Stimulated activated naive B cell treated with anti-CD40 and anti-IgM and Interleukin-4, amounts not matched to agents 10 μg/mL and 1 μg/mL and 100 μg/mL, for 72 hours (primary cell): ENCODE measurements around the gene PDPK1.
"Not testable (repeated sequence)": the region's sequence is repeated elsewhere in the genome, so short reads cannot be mapped to it uniquely, and the experiment has no call there.

ENCODE experiments used
- ATAC-seq, 2 donors: fragments of 150-1000 bp; cut with Tn5 transposase; replicated peaks; 2 replicates each; pipeline ENCODE4 v1.10.0; 2021; ENCODE audit warnings: moderate library complexity in 1 of 2
- DNase-seq: peaks from one replicate; pipeline ENCODE4 v3.0.0; 2021
- H3K27ac Mint-ChIP-seq: one replicate; pipeline ENCODE4 v1.8.0; 2022; ENCODE audit warnings: mild to moderate bottlenecking, mixed read lengths
- H3K27me3 Mint-ChIP-seq, 2 donors: one replicate each; pipeline ENCODE4 v1.8.0; 2022; ENCODE audit warnings: mixed read lengths in 2 of 2
- H3K36me3 Mint-ChIP-seq, 2 donors: one replicate each; pipeline ENCODE4 v1.8.0; 2022; ENCODE audit warnings: mixed read lengths in 2 of 2, mild to moderate bottlenecking in 1 of 2
- H3K4me1 Mint-ChIP-seq, 2 donors: one replicate each; pipeline ENCODE4 v1.8.0; 2022; ENCODE audit warnings: mixed read lengths in 2 of 2, mild to moderate bottlenecking in 1 of 2
- H3K4me3 Mint-ChIP-seq, 2 donors: one replicate each; pipeline ENCODE4 v1.8.0; 2022; ENCODE audit warnings: mild to moderate bottlenecking in 2 of 2, mixed read lengths in 2 of 2, moderate library complexity in 1 of 2
- H3K9me3 Mint-ChIP-seq, 2 donors: one replicate each; pipeline ENCODE4 v1.8.0; 2022; ENCODE audit warnings: mixed read lengths in 2 of 2, mild to moderate bottlenecking in 1 of 2

PDPK1 gene

GRCh38 chr16:2533142-2533755, 4.6 kb upstream of the PDPK1 start:
- not testable (repeated sequence) for ATAC-seq, DNase-seq, H3K9me3 Mint-ChIP-seq, H3K27me3 Mint-ChIP-seq
- Mint-ChIP-seq H3K4me1 (peaks cover 25 to 47% of the 10 kb centered on the region in 2 donors), H3K36me3 (peaks cover 6 to 11% of the 10 kb centered on the region in 2 donors), H3K27ac (peak overlapping the region; percentile 99), H3K4me3 (peak overlapping the region; percentile 91 to 97)

- H3K4me1 Mint-ChIP-seq, result peaks cover 27 to 52% of the 10 kb centered on the region in 2 donors
Measured at GRCh38 chr16:2533912-2534311, 3.9 kb upstream of the PDPK1 start.

GRCh38 chr16:2534335-2534734, 3.5 kb upstream of the PDPK1 start:
- H3K4me3 Mint-ChIP-seq, result peak overlapping the region in 1 of 2 donors; percentile 39
- not testable (repeated sequence) for DNase-seq, H3K27me3 Mint-ChIP-seq, H3K9me3 Mint-ChIP-seq, H3K27ac Mint-ChIP-seq, ATAC-seq
- peaks cover 5 to 14% of the 10 kb centered on the region in 2 donors for H3K36me3 Mint-ChIP-seq
- peaks cover 28 to 56% of the 10 kb centered on the region in 2 donors for H3K4me1 Mint-ChIP-seq

More at GRCh38 chr16:2533912-2534311, 3.9 kb upstream of the PDPK1 start:
- Mint-ChIP-seq H3K27me3 (no peaks in the 10 kb centered on the region), H3K4me3 (peak overlapping the region; percentile 39 to 66), H3K27ac (peak overlapping the region; percentile 75), H3K9me3 (no peaks in the 10 kb centered on the region), H3K36me3 (peaks cover 5 to 14% of the 10 kb centered on the region in 2 donors)
- ATAC-seq, result no peak
- DNase-seq, result no peak

GRCh38 chr16:2535625-2536013, 2.2 kb upstream of the PDPK1 start:
- no peak overlapping the region for H3K4me3 Mint-ChIP-seq
- H3K36me3 Mint-ChIP-seq, result peaks cover 2 to 3% of the 10 kb centered on the region in 2 donors
- no peaks in the 10 kb centered on the region for H3K27me3 Mint-ChIP-seq
- ATAC-seq (no peak), DNase-seq (no peak)
- H3K27ac Mint-ChIP-seq, result no peak overlapping the region
- H3K9me3 Mint-ChIP-seq, result no peaks in the 10 kb centered on the region
- H3K4me1 Mint-ChIP-seq, result peaks cover 36 to 57% of the 10 kb centered on the region in 2 donors

GRCh38 chr16:2539192-2539844, 1.5 kb downstream of the PDPK1 start:
- H3K27ac Mint-ChIP-seq, result peak overlapping the region; percentile 83
- not testable (repeated sequence) for H3K27me3 Mint-ChIP-seq, DNase-seq, H3K9me3 Mint-ChIP-seq, ATAC-seq
- peak overlapping the region; percentile 86 to 88 for H3K4me3 Mint-ChIP-seq
- peaks cover 7 to 10% of the 10 kb centered on the region in 2 donors for H3K36me3 Mint-ChIP-seq
- H3K4me1 Mint-ChIP-seq, result peaks cover 27 to 49% of the 10 kb centered on the region in 2 donors

GRCh38 chr16:2539845-2540458, 2.1 kb downstream of the PDPK1 start:
- not testable (repeated sequence) for DNase-seq, H3K27me3 Mint-ChIP-seq, H3K9me3 Mint-ChIP-seq
- Mint-ChIP-seq H3K36me3 (peaks cover 7 to 10% of the 10 kb centered on the region in 2 donors), H3K4me1 (peaks cover 27 to 50% of the 10 kb centered on the region in 2 donors), H3K4me3 (peak overlapping the region; percentile 86 to 88), H3K27ac (peak overlapping the region; percentile 75)
- ATAC-seq, result peak in 1 of 2 donors; percentile 28

- peaks cover 12 to 15% of the 10 kb centered on the region in 2 donors for H3K36me3 Mint-ChIP-seq
- H3K27me3 Mint-ChIP-seq, H3K9me3 Mint-ChIP-seq, DNase-seq: not testable (repeated sequence)
- H3K4me1 Mint-ChIP-seq, result peaks cover 27 to 56% of the 10 kb centered on the region in 2 donors
- peak; percentile 60 to 62 for ATAC-seq
- H3K27ac Mint-ChIP-seq, result peak overlapping the region; percentile 92
- peak overlapping the region; percentile 86 to 88 for H3K4me3 Mint-ChIP-seq
Measured at GRCh38 chr16:2540912-2541311, 3.1 kb downstream of the PDPK1 start.

- DNase-seq, ATAC-seq, H3K9me3 Mint-ChIP-seq, H3K27me3 Mint-ChIP-seq: not testable (repeated sequence)
- peak overlapping the region; percentile 92 for H3K27ac Mint-ChIP-seq
- H3K4me3 Mint-ChIP-seq, result peak overlapping the region; percentile 86 to 88
- peaks cover 28 to 59% of the 10 kb centered on the region in 2 donors for H3K4me1 Mint-ChIP-seq
- H3K36me3 Mint-ChIP-seq, result peaks cover 12 to 15% of the 10 kb centered on the region in 2 donors
Measured at GRCh38 chr16:2541409-2541808, 3.6 kb downstream of the PDPK1 start.

GRCh38 chr16:2543771-2544170, 6.0 kb downstream of the PDPK1 start:
- Mint-ChIP-seq H3K4me1 (peaks cover 25 to 47% of the 10 kb centered on the region in 2 donors), H3K36me3 (peaks cover 10 to 12% of the 10 kb centered on the region in 2 donors)
- not testable (repeated sequence) for ATAC-seq, DNase-seq, H3K4me3 Mint-ChIP-seq, H3K27ac Mint-ChIP-seq, H3K27me3 Mint-ChIP-seq, H3K9me3 Mint-ChIP-seq

- not testable (repeated sequence) for H3K27ac Mint-ChIP-seq, H3K27me3 Mint-ChIP-seq, ATAC-seq, H3K4me3 Mint-ChIP-seq, H3K9me3 Mint-ChIP-seq, H3K36me3 Mint-ChIP-seq, H3K4me1 Mint-ChIP-seq, DNase-seq
Measured at GRCh38 chr16:2550283-2550878, 12.6 kb downstream of the PDPK1 start.

GRCh38 chr16:2551420-2551889, 13.6 kb downstream of the PDPK1 start:
- not testable (repeated sequence) for H3K4me1 Mint-ChIP-seq, H3K27me3 Mint-ChIP-seq, H3K36me3 Mint-ChIP-seq, H3K9me3 Mint-ChIP-seq, H3K4me3 Mint-ChIP-seq, ATAC-seq, DNase-seq
- H3K27ac Mint-ChIP-seq, result peak overlapping the region; percentile 9

GRCh38 chr16:2554709-2555425, 17.0 kb downstream of the PDPK1 start:
- DNase-seq, H3K27me3 Mint-ChIP-seq, H3K27ac Mint-ChIP-seq, H3K4me1 Mint-ChIP-seq, H3K9me3 Mint-ChIP-seq, H3K4me3 Mint-ChIP-seq, H3K36me3 Mint-ChIP-seq: not testable (repeated sequence)
- peak; percentile 53 to 66 for ATAC-seq

- H3K27ac Mint-ChIP-seq, ATAC-seq, H3K27me3 Mint-ChIP-seq, H3K9me3 Mint-ChIP-seq, H3K36me3 Mint-ChIP-seq, H3K4me3 Mint-ChIP-seq, DNase-seq, H3K4me1 Mint-ChIP-seq: not testable (repeated sequence)
Measured at GRCh38 chr16:2557150-2557549, 19.3 kb downstream of the PDPK1 start.
